LHCN-M2 (cell line): Measurements from ENCODE around the gene DAZAP1. TPM values are rescaled to one million over a fixed set of nuclear protein-coding genes. Genes with fewer than 3 reads are reported as not detected.

ENCODE experiments used
- DNase-seq: peaks from one replicate; pipeline ENCODE4 v3.0.0-alpha.2; 2012; ENCODE audit warnings: low read depth
- total RNA-seq: library from RNA; depleted of rRNA; stranded (reverse); fragments of >200 nt; gene quantifications from 2 replicates; pipeline ENCODE4 v1.2.3, GENCODE V29; 2014

Gene DAZAP1
- total RNA-seq, 1 experiment from 2014 or later, result 82.1 TPM

- DNase-seq, result no peak
These were observed 30.0 kb upstream of the DAZAP1 start for GRCh38 chr19:1377176-1377964.

GRCh38 chr19:1377965-1378785, 29.2 kb upstream of the DAZAP1 start:
- no peak for DNase-seq

- DNase-seq, result no peak
These were observed 28.1 kb upstream of the DAZAP1 start for GRCh38 chr19:1379126-1379905.

- DNase-seq, result no peak
These were observed 27.4 kb upstream of the DAZAP1 start for GRCh38 chr19:1379961-1380489.

- no peak for DNase-seq
These were observed 25.1 kb upstream of the DAZAP1 start for GRCh38 chr19:1382250-1382649.

GRCh38 chr19:1383017-1383311, 24.4 kb upstream of the DAZAP1 start:
- peak; percentile 91 for DNase-seq

- peak; percentile 85 for DNase-seq
These were observed 23.9 kb upstream of the DAZAP1 start, which contains the start of gene NDUFS7 for GRCh38 chr19:1383312-1384084. NDUFS7 (plus strand) TSS chr19:1383907; CDS start chr19:1383927, 20 bp downstream.

GRCh38 chr19:1384085-1384462, 23.3 kb upstream of the DAZAP1 start:
- DNase-seq, result no peak

- no peak for DNase-seq
These were observed 22.8 kb upstream of the DAZAP1 start for GRCh38 chr19:1384478-1385110.

GRCh38 chr19:1385816-1386215, 21.6 kb upstream of the DAZAP1 start:
- DNase-seq, result no peak

GRCh38 chr19:1386945-1387683, 20.3 kb upstream of the DAZAP1 start:
- no peak for DNase-seq

- DNase-seq, result no peak
These were observed 19.4 kb upstream of the DAZAP1 start for GRCh38 chr19:1387684-1388636.

GRCh38 chr19:1388637-1389026, 18.8 kb upstream of the DAZAP1 start:
- no peak for DNase-seq

GRCh38 chr19:1389033-1389940, 18.1 kb upstream of the DAZAP1 start:
- DNase-seq, result no peak

GRCh38 chr19:1390890-1391423, 16.4 kb upstream of the DAZAP1 start:
- DNase-seq, result no peak

GRCh38 chr19:1392407-1392806, 15.0 kb upstream of the DAZAP1 start:
- no peak for DNase-seq

- no peak for DNase-seq
These were observed 14.4 kb upstream of the DAZAP1 start for GRCh38 chr19:1392939-1393530.
